SK-N-SH (cell line): ENCODE measurements around the gene CD59.

Experiments
- CTCF ChIP-seq: fragments of 200-600 bp; sonication (generic); IDR thresholded peaks from 2 replicates; pipeline ENCODE4 v1.6.1; 2017; ENCODE audit warnings: antibody characterized with exemption, mild to moderate bottlenecking, moderate library complexity
- EP300 ChIP-seq, 2 experiments: IDR thresholded peaks; 2 replicates each; pipeline versions ENCODE4 v1.4.0 to v1.6.1; 2012; ENCODE audit warnings: borderline replicate concordance in 1 of 2, low read depth in 1 of 2, low read length in 1 of 2
- EZH2phosphoT487 ChIP-seq: fragments of 200-600 bp; sonication (generic); IDR thresholded peaks from 2 replicates; pipeline ENCODE4 v1.6.1; 2017; ENCODE audit warnings: low read depth, mixed run types, mild to moderate bottlenecking, antibody characterized with exemption, moderate library complexity, borderline replicate concordance
- JUND ChIP-seq: IDR thresholded peaks from 2 replicates; pipeline ENCODE4 v1.4.0; 2012
- RAD21 ChIP-seq: IDR thresholded peaks from 2 replicates; pipeline ENCODE4 v1.6.1; 2012; ENCODE audit warnings: mild to moderate bottlenecking, low read length
- RCOR1 ChIP-seq: fragments of 150-350 bp; IDR thresholded peaks from 2 replicates; pipeline ENCODE4 v1.6.1; 2017; ENCODE audit warnings: antibody characterized with exemption, low read length
- RFX5 ChIP-seq: IDR thresholded peaks from 2 replicates; pipeline ENCODE4 v1.6.1; 2012; ENCODE audit warnings: mild to moderate bottlenecking, improper control_type of control experiment, low read length
- YY1 ChIP-seq: IDR thresholded peaks from 2 replicates; pipeline ENCODE4 v1.4.0; 2012; ENCODE audit warnings: low read depth, mild to moderate bottlenecking
- TF ChIP-seq, protein P1 (sequence below): IDR thresholded peaks from 2 replicates; pipeline ENCODE4; 2012

GRCh38 chr11:33703234-33703633 is 33.0 kb downstream of the CD59 start:
- TF ChIP-seq CTCF (no peak), RAD21 (no peak), EZH2phosphoT487 (no peak), YY1 (no peak), EP300 (IDR thresholded peaks at IDR 0.05; ENCODE audit: borderline replicate concordance in 1 of 2, low read depth in 1 of 2, low read length in 1 of 2) (no peak), RFX5 (no peak), RCOR1 (no peak), JUND (no peak)
- TF ChIP-seq, protein P1, sequence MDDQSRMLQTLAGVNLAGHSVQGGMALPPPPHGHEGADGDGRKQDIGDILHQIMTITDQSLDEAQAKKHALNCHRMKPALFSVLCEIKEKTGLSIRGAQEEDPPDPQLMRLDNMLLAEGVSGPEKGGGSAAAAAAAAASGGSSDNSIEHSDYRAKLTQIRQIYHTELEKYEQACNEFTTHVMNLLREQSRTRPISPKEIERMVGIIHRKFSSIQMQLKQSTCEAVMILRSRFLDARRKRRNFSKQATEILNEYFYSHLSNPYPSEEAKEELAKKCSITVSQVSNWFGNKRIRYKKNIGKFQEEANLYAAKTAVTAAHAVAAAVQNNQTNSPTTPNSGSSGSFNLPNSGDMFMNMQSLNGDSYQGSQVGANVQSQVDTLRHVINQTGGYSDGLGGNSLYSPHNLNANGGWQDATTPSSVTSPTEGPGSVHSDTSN = no peak
